MV-4-11 (cell line): Measurements from ENCODE around the gene RALGAPA2.
A peak's percentile ranks its signal among the peaks of the same experiment; 100 is the strongest.

Source experiments
- DNase-seq: peaks from one replicate; lab custom pipeline; 2025; lab: John Stamatoyannopoulos, UW

Gene RALGAPA2

DNA sequence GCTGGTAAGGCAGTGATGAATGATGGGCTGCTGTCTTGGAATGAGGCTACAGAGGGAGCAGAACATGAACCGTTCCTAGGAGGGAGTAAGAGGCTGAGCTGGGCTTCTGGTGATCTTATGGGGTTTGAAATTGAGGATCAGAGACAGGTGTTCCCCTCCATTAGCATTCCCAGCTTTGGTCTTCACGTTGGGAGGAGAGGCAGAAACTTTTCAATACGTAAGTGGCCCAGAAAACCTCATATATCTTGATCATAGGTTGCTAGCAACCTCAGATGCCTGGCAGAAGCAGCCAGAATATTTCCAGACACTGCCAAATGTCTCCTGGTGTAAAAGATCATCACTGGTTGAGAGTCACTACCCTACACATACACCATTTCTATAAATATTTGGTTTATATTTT is 177.4 kb downstream of the RALGAPA2 start:
- DNase-seq: no peak

DNA sequence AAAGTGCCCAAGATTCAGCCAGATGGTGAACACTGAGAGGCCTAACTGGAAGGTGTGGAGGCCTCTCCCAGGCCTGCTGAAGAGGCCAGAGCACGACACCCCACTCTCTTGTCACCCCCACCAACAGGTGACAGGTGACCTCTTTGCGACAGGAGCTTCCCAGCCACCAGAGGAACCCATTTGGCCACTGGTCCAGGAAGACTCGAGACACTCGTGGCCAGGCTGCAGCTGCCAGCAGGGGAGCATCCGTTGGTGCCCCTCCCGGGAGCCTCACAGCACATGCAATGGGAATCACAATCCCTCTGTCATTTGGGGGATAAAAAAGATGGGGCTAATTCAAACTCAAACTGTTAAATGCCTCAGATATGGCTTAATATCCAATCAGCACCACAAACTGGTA is 181.2 kb downstream of the RALGAPA2 start:
- no peak for DNase-seq

DNA sequence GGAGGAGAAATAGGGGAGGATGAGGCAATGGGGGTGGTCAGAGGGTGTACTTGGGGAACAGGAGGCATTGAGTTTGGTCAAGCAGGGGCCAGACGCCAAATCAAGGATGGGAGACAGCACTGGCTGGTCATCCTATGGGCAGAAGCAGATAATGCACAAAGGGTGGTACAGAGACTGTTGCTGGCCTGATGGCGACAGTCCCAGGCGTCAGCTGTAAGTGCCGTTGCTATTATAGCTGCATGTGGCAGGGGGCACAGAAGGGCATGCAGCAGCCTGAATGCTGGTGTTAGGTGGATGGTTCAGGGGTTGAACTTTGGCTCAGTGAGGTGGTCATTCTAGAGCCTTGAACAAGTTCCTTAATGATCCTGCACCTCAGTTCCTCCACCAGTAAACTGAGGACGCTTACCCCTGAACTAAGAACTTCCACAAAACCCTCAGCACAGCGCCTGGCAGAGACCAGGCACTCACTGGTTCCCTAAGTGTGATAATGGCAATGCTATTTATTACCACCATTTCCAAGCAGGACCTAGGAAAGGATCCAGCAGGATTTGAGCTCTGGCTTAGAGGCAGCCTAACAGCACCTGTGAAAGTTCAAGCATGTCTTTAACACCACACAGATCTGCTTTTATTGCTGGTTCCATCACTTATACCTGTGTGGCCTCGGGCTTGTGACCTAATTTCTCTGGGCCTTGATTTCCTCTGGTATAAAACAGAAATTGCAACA is 181.9 kb downstream of the RALGAPA2 start:
- no peak for DNase-seq

DNA sequence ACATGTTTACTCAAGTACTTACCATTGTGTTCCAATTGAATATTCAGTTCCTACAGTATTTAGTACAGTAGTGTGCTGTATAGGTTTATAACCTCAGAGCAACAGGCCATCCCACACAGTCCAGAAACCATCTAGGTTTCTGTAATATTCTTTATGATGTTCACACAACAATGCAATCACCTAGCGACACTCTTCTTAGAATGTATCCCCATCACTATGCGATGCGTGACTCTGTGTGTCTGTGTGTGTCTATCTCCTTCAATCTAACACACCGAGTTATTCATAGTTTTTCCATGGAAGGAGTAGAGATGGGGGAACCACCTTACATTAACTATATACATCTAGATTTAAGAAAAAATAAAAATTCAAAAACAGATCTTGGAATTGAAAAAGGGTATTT is 182.8 kb downstream of the RALGAPA2 start:
- no peak for DNase-seq

DNA sequence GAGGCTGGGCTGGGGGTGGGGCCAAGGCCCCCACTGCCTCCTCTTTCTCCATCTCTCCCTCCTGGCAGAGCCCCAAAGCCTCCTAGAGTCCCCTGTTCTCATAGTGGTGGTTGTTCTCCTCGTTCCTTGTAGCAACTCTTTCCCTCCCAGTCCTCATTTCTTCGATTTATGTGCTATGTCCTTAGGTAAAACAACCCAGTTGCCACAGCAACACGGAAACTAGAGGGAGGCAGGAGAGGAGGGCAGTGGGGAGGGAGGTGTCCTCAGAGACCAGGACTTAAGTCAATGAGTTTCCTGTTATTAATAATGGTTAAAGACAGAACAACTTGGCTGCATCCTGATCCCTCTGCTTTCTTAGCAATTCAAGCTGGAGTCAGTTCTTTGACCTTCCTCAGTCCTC is 183.6 kb downstream of the RALGAPA2 start:
- no peak for DNase-seq

DNA sequence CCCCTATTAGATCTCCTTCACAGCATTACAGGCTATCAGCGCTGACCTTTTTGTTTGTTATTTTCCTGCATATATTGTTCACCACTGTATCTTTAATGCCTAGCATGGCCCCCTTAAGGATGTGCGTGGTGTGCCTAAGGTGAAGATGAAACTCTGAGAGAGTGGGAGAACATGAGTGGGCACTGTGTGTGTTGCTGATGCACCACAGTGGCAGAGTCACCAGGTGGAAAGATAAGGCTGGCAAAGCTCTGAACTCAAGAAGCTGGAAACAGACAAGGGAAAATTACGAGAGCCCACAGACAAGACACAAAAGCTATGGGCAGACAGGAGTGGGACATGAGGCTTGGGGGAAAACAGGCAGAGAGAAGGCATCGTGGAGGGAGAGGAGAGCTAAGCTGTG is 184.8 kb downstream of the RALGAPA2 start:
- DNase-seq: no peak

DNA sequence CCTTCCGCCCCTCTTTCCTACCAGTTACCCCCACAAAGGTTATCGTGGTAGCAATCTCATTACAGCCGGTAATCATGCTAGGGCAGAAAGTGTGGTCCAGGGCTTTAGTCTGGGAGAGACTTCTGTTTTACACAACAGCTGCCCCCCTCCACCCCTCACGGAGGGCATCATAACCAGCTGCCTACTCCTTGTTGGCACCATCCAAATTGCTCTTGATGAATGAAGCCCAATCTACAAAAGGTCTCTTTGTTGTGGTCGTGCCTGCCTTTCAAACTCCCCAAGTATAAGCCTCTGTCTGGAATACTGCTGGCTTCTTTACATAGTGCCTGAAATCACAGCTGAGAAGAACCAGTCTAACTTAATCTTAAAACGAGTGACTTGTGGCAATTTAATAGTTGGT is 186.7 kb downstream of the RALGAPA2 start:
- no peak for DNase-seq

DNA sequence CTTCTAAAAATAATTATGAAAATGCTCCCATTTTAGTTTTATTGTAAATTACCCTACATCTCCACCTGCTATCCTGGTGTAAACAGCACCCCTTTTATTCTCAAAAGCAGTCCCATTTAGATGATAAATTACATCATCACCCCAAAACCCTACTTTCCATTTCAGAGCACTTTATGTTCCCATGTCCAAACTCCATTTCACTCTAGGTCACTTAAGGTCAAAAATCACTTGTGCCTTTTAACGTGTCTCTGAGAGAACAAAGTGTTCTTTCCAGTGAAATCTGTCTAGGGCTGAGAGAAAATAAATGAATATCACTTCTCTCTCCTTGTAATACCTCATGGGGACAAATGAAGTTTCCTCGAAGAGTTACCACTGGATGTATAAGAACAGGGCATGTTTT is 187.2 kb downstream of the RALGAPA2 start:
- DNase-seq: no peak

DNA sequence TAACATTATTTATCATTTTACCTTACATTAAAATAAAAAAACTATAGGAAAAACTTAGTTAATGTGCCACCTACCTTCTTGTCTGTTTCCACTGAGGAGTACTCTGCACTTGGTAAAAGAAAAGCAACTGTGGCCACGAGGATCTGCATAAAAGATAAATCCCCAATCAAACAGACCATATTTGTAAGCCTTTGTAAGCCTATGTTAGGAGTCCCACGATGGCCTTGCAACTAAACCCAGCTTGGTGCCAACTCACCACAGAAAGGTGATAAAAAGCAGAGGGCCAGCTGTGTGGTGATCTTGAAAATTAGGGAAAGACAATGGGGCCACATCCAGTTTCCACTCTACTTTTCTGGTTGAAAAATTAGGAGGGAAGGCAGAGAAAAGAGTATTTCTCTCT is 187.7 kb downstream of the RALGAPA2 start:
- no peak for DNase-seq

DNA sequence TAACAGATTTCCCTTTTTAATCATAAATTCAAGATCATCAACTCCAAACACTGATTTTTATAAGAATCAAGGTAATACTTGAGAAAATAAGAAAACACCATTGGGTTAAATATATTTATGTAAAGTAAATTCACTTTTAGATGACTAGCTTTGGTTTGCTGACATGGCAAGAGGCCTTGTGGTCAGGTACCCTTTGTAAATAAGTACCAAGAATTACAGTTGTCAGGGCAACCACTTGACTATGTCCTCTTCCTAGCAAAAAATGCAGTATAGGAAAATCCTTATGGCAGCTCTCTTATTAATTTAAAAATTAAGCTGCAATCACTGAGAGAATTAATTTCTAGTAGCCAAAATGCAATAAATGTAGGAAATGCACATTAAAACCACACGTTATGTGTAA is 190.7 kb downstream of the RALGAPA2 start:
- no peak for DNase-seq

DNA sequence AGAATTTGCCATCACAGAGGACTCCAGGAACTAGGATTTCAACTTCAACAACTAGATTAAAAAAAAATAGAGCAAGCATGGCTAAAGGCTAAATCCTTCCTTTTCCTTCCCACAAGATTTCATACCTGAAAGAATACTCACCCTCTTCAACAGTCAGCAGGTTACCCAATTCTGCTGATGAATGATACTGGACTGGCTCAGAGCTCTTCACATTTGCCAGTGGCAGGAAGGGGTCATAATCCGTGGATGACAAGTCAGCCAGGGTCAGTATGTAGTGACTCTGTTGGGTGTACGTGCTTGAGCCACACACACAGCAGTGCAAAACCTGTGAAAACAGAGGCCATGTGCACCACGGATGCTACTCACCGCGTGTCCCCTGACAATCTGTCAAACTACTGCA is 191.7 kb downstream of the RALGAPA2 start:
- DNase-seq: no peak

DNA sequence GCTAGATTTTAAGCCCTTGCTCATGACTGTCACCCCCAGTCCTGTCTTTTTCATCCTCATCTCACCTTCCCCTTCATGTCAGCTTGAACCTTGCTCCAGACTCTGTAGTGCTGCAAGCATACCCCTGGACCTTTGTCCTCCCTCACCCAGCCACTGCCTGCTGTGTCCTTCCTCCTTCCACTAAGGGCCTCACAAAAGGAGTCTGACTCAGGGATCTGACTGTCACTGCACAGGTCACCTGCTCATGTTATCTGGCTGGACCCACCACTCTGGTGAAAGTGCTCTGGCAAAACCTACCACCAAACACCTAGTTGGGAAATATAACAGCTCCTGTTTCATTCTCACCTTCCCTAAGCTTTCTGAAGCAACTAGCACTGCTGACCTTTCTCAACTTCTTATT is 193.2 kb downstream of the RALGAPA2 start:
- no peak for DNase-seq

DNA sequence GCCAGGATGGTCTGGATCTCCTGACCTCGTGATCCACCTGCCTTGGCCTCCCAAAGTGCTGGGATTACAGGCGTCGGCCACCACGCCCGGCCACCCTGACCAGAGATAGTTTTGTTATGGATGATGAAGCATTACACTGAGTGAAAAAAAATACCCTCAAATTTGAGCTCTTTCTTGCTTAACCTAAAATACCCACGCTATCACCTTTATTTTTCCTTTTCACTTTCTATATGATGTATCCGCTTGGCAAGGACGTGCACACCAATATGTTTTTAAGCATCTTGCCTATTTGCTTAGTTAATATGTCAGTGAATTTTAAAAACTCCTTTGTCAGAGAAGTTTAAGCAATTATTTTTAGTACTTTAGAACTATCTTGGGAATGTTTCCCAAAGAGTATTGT is 194.2 kb downstream of the RALGAPA2 start:
- no peak for DNase-seq

DNA sequence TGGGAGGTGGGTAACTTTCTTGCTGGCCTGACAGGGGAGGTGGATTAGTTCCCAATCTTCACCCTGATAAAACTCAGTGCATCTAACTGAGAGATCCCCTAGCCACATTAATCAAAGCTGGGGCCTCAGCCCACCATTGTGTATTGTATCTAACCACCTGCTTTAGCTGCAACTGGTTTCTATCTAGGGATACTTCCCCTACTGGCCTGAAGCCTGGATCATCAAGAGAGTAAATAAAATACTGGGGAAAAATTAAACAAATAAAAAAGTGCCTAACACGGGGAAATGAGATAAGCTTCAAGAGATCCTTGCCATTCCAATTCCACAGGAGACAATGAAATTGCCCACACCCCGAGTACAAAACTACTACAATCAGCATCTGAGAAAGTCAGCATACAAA is 195.1 kb downstream of the RALGAPA2 start:
- DNase-seq: no peak

DNA sequence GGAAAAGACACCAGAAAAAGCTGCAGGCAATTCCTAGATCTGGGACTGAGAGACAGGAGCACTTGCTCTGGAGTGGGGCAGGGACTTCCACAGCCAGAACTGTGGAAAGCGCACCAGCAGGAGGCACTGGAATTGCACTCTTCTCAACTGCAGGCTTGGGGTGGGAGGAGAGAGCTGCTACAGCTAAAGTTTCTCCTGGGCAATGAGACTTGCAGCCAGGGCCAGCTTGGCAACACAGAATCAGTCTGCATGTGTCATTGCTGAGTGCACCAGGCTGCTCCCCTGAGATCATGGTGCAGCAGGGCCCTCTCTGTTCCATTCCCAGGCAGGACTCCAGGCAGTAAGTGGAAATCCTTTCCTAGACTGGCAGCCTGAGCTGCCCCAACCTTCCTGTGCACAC is 198.7 kb downstream of the RALGAPA2 start:
- no peak for DNase-seq

DNA sequence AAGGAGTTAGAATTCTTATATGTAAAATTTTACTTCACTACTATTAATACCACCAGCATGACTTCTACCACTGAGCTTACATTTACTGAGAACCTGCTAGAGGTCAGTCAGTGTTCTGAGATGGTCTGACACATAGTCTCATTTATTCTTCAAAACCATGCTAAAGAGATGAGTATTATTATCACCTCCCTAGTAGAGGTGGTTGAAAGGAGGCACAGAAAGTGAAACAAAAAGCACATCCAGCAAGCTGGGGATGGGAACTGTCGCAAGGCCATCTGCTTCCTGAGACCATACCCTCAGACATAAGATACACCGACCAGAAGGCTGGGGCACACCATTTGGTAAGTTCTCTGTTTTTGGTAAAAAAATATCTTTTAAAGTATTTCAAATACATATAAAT is 206.9 kb downstream of the RALGAPA2 start:
- peak; percentile 22 for DNase-seq

DNA sequence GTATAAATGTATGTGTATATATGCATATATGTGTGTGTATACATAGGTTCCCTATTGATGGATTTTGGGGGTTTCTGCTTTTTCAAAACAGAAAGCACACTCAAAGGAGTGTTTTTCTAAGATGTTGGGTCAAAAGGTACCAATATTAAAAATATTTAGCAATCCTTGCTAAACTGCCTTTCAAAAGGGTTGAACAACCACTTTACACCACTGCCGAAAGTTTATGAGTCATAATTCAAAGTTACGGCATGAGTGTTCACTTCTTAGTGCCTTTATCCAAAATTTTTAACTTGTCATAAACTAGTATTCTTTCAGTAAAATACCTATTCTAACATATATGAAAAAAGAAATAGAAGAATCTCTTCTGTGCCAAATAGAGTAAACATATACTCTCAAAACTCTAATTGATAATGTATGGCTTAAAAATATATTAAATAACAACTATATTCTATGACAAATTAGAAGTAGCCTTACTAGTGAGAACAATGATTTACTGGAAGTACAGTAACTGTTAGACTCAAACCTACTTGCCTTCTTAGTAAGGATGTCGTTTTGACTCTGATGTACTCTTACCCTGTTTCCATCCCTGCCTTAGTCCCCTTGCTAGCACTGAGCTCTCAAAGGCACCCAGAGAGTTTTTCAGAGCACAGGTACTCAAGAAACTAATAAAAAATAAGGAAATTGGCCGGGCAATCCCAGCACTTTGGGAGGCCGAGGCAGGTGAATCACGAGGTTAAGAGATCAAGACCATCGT is 208.5 kb downstream of the RALGAPA2 start:
- no peak for DNase-seq

DNA sequence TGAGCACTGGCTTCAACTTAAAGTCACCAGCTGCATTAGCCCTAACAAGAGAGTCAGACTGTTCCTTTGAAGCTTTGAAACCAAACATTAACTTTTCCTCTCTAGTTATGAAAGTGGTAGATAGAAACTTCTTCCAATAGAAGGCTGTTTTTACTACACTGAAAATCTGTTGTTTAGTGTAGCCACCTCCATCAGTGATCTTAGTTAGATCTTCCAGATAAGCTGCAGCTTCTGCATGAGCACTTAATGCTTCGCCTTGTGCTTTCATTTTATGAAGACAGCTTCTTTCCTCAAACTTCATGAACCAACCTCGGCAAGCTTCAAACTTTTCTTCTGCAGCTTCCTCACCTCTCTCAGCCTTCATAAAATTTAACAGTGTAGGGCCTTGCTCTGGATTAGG is 211.3 kb downstream of the RALGAPA2 start:
- no peak for DNase-seq

DNA sequence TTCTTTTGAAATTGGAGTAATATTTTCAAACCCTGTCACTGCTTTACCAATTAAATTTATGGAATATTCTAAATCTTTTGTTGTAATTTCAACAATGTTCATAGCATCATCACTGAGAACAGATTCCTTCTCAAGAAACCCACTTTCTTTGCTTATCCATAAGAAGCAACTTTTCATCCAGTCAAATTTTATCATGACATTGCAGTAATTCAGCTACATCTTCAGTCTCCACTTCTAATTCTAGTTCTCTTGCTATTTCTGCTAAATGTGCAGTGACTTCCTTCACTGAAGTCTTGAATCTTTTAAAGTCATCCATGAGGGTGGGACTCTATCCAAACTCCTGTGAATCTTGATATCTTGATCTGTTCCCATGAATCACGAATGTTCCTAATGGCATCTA is 212.1 kb downstream of the RALGAPA2 start:
- DNase-seq: no peak

DNA sequence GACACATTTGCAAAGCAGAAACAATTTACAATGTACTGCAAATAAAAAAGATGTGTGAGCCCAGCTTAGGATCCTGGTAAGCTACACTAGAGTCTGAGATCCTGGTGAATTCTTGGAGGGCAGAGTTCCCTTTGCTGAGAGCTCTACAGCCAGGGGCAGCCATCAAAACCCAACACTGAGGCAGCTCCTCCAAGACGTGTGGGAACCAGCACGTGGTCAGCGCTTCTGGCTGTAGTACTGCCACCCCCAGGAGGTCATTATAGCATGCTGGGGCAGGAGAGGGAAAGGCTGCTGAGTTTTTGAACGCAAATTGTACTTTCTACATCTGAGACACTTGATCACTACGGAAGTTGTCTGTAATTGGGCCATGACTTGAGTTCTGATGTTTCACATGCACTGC is 213.0 kb downstream of the RALGAPA2 start:
- no peak for DNase-seq

DNA sequence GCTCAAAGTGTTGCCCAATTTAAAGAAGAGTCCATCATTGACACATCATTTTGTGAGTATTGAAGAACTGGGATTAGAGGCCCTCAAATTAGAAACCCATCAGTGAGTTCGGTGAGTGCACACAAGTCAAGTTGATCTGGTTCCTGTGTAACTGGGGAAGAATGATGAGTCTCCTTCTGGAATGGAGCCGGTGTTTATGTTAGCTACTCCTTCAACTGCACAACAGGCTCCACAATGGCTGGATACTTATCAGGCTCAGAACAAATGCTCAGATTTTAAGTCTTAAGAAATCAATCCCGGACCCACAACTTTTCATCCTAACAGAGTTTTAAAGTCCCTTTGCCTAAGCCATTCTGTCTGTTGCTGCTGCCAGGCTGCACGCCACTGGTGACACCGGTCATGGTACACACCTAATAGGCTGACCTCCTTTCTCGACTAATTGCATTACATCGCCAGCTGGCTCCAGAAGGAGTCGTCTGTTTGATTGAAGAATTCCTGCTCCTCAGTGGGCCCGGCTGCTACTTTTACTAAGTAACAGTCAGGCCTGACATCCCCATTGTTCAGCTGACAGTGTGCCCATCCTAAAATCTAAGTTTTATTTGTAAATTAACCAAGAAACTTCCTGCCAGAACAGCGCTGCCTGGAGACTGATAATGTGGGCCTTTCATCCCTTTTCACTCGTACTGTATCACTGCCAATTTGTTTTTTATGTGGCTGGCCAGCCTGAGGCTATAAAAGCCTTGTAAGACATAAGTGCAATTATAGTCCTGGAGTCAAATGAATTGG is 214.2 kb downstream of the RALGAPA2 start:
- DNase-seq: no peak

DNA sequence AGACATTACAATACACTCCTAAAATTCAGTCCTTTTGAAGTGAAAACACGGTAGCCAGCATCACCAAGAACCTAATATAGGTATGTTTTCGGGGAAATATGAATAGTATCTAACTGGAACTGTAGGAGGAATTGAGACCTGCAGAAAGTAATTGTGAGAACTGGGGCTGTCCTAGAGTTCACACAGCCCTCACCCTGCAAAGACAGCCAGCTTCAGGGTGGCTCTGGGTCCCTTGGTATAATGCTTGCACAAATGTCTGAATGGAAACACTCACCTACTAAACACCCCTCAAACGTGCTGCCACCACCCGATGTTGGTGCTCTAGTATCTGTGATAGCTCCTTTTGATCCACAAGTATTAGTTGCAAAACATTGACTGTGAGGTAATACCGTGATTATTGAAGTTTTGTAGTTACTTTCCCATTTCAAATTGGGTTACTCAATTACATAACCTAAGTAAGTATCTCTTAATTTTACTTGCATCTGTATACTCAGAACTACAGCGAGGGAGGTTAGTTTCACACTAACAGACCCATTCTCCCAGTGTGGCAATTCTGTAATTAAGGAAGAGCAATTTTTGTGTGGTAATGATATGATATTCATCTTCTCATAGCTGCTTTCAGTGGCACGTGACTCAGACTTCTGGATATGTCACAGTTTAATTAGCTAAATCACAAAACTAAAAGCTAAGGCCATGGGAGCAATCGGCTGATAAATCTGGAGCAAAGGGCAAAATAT is 215.0 kb downstream of the RALGAPA2 start:
- DNase-seq: no peak
